Breast epithelium (tissue), 3 donors: ENCODE data around the gene FAM83E.

Experiments
- POLR2A ChIP-seq: fragments of 450-650 bp; IDR thresholded peaks from one replicate; pipeline ENCODE4 v1.6.1; 2016; ENCODE audit warnings: antibody characterized with exemption, mild to moderate bottlenecking, moderate library complexity
- POLR2AphosphoS5 ChIP-seq, 3 donors: sonication (generic); formaldehyde crosslinking; IDR thresholded peaks; one replicate each; pipeline ENCODE4 v1.6.1; 2017; ENCODE audit warnings: antibody characterized with exemption in 3 of 3
- TF ChIP-seq, protein P1 (sequence below), 3 donors: fragments of 450-650 bp; IDR thresholded peaks; one replicate each; pipeline ENCODE4 v1.5.1; 2016 to 2017; ENCODE audit warnings: antibody characterized with exemption in 3 of 3, mild to moderate bottlenecking in 3 of 3, moderate library complexity in 3 of 3

DNA sequence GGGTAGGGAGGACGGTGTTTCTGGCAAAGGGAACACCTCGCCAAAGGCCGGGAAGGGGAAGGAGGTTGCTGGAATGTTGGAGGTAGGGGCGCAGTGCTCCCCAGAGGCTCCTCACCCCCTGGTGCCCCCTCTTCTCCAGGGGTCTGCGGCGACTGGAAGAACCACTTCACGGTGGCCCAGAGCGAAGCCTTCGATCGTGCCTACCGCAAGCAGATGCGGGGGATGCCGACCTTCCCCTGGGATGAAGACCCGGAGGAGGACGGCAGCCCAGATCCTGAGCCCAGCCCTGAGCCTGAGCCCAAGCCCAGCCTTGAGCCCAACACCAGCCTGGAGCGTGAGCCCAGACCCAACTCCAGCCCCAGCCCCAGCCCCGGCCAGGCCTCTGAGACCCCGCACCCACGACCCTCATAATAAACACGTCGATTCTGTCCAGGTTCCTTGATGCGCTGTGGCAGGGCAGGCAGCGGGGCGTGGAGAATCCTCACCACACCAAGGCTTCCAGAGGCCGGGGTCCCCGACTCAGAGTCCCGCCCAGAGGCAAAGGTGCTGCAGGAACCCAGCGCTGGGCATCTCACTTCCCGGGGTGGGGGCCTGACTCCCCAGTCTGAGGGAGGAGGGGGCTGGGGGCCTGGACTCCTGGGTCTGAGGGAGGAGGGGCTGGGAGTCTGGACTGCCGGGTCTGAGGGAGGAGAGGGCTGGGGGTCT lies 15.7 kb downstream of the FAM83E start:
- TF ChIP-seq, protein P1, sequence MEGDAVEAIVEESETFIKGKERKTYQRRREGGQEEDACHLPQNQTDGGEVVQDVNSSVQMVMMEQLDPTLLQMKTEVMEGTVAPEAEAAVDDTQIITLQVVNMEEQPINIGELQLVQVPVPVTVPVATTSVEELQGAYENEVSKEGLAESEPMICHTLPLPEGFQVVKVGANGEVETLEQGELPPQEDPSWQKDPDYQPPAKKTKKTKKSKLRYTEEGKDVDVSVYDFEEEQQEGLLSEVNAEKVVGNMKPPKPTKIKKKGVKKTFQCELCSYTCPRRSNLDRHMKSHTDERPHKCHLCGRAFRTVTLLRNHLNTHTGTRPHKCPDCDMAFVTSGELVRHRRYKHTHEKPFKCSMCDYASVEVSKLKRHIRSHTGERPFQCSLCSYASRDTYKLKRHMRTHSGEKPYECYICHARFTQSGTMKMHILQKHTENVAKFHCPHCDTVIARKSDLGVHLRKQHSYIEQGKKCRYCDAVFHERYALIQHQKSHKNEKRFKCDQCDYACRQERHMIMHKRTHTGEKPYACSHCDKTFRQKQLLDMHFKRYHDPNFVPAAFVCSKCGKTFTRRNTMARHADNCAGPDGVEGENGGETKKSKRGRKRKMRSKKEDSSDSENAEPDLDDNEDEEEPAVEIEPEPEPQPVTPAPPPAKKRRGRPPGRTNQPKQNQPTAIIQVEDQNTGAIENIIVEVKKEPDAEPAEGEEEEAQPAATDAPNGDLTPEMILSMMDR (IDR thresholded peaks at IDR 0.05): no peak
- TF ChIP-seq POLR2AphosphoS5 (IDR thresholded peaks at IDR 0.05): no peak
- no peak for TF ChIP-seq POLR2A
